Mesodermal cell (in vitro differentiated cells): Measurements from ENCODE around the gene ROBO1.
"Not testable (repeated sequence)": the region's sequence is repeated elsewhere in the genome, so short reads cannot be mapped to it uniquely, and the experiment has no call there.

Source experiments
- H3K27ac ChIP-seq: 2 replicates; pipeline ENCODE4 v1.7.0; 2013; ENCODE audit warnings: mild to moderate bottlenecking, low read depth, low read length, moderate library complexity; ENCODE audit not compliant: severe bottlenecking
- H3K36me3 ChIP-seq: 2 replicates; pipeline ENCODE4 v1.7.1; 2013; ENCODE audit warnings: mild to moderate bottlenecking, low read length, moderate library complexity; ENCODE audit not compliant: control insufficient read depth, insufficient read depth
- H3K4me1 ChIP-seq: one replicate; pipeline ENCODE4 v1.7.1; 2013; ENCODE audit warnings: mild to moderate bottlenecking, low read length; ENCODE audit not compliant: insufficient read depth, control insufficient read depth, poor library complexity, severe bottlenecking
- H3K4me3 ChIP-seq: 2 replicates; pipeline ENCODE4 v1.7.0; 2013; ENCODE audit warnings: low read length, control low read depth, mild to moderate bottlenecking; ENCODE audit not compliant: insufficient read depth, poor library complexity, severe bottlenecking; ENCODE audit errors: extremely low read depth
- H3K9me3 ChIP-seq: 2 replicates; pipeline ENCODE4 v1.7.1; 2013; ENCODE audit warnings: mild to moderate bottlenecking, low read length, moderate library complexity; ENCODE audit not compliant: control insufficient read depth
- WGBS, 2 experiments: methylation state at CpG; one replicate each; pipeline ENCODE4 v1.1.5; 2013; ENCODE audit warnings: missing lambda C conversion rate in 2 of 2; ENCODE audit not compliant: insufficient coverage in 2 of 2; 5-methylcytosine and 5-hydroxymethylcytosine counted together

ROBO1 gene

DNA sequence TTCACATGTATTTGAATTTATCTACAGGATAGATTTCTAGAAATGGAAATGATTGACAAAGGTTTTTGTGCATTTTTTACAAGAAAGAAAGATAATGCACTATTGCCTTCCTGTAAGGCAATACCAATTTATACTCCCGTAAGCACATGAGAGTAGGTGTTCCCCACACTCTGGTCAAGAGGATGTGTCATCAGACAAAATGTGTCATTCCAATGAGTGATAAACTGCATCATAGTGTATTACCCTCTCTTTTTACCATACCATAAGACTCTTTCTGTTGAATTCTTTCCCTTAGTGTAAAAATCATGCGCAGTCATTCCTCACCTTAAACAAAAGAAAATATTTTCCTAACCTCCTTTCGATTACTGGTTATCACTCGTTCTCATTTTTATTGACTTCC, 251.0 kb downstream of the ROBO1 start:
- 92 to 93% methylated on average over 3 to 4 of the region's 4 CpGs for WGBS, 2 experiments
- no peak overlapping the region for H3K27ac ChIP-seq

DNA sequence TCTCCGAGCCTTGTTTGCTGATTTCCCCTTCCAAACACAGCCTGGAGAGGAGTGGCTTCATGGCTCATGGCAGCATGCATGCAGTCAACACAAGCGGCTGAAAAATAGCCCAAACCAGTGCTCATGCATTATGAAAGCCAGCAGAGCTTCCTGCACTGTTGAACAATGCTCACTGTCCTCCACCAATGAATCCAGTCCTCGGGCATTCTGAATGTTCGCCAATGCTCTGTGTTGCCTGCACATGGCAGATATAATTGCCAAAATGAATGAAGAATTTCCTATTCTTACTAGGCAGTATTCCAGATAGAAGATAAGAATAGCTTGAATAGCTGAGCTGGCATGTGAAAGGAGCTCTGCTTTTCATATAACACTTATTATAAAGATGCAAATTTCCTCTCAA, 252.7 kb downstream of the ROBO1 start:
- no peaks in the 10 kb centered on the region for H3K9me3 ChIP-seq
- H3K4me3 ChIP-seq: no peak overlapping the region
- no peaks in the 10 kb centered on the region for H3K36me3 ChIP-seq
- 78 to 88% methylated on average over 1 of the region's 4 CpGs for WGBS, 2 experiments
- peaks cover 5% of the 10 kb centered on the region for H3K4me1 ChIP-seq
- no peak overlapping the region for H3K27ac ChIP-seq

More for the DNA sequence above, 251.0 kb downstream of the ROBO1 start:
- H3K4me1 ChIP-seq: peaks cover 5% of the 10 kb centered on the region
- H3K4me3 ChIP-seq: no peak overlapping the region
- no peaks in the 10 kb centered on the region for H3K9me3 ChIP-seq
- H3K36me3 ChIP-seq: no peaks in the 10 kb centered on the region

DNA sequence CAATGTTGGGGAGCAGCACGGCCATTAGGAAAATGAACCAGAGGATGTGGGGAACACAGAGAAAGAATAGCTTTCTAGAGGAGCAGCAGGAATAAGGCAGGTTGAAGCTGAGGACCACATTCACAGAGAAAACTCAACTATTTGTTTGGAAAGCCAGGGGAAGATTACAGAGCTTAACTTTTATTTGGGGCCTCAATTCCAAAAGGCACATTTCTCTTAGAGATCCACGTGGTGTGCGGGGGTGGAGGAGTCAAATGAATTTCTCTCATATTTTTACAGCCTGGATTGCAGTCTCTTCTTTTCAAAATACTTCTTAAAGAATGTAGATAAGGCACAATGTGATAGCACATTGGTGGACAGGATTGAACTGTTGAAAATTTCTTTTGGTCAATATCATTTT, 253.7 kb downstream of the ROBO1 start:
- H3K4me1 ChIP-seq: no peaks in the 10 kb centered on the region
- H3K27ac ChIP-seq: no peak overlapping the region
- no peaks in the 10 kb centered on the region for H3K9me3 ChIP-seq
- no peaks in the 10 kb centered on the region for H3K36me3 ChIP-seq
- no peak overlapping the region for H3K4me3 ChIP-seq
- 83% methylated on average over 1 of the region's 3 CpGs; no CpG with 5 or more reads in 1 of the 2 experiments for WGBS, 2 experiments

DNA sequence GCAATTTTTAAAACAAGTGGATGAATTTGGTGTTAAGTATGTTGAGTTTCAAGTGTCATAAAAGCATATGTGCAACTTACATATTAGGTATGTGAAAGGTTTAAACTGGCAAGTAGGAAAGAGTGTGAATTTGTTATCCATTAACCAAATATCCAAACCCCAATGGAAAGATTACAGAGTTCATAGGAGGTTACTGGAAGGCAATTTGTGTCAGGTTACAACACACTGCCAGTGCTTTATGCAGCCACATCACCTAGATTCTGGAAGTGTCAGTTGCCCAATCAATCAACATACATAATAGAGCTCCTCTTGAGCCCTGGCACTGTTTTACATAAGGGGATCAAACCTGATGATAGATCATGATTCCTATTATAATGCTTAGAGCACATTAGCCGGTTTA, 261.0 kb downstream of the ROBO1 start:
- H3K4me3 ChIP-seq: no peak overlapping the region
- H3K9me3 ChIP-seq: no peaks in the 10 kb centered on the region
- H3K36me3 ChIP-seq: no peaks in the 10 kb centered on the region
- H3K4me1 ChIP-seq: no peaks in the 10 kb centered on the region
- no CpG with 5 or more reads among the region's 1 CpG for WGBS, 2 experiments
- H3K27ac ChIP-seq: no peak overlapping the region

DNA sequence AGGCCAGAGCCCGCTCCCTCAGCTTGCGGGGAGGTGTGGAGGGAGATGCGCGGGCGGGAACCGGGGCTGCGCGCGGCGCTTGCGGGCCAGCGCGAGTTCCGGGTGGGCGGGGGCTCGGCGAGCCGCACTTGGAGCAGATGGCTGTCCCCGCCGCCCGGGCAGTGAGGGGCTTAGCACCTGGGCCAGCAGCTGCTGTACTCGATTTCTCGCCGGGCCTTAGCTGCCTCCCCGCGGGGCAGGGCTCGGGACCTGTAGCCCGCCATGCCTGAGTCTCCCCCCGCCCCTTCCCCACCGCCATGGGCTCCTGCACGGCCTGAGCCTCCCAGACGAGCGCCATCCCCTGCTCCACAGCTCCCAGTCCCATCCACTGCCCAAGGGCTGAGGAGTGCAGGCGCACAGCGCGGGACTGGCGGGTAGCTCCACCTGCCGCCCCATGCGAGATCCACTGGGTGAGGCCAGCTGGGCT, 265.5 kb downstream of the ROBO1 start:
- not testable (repeated sequence) for H3K27ac ChIP-seq, H3K9me3 ChIP-seq, H3K4me1 ChIP-seq, H3K36me3 ChIP-seq, H3K4me3 ChIP-seq
- 95% methylated on average over 20 to 35 of the region's 39 CpGs for WGBS, 2 experiments

DNA sequence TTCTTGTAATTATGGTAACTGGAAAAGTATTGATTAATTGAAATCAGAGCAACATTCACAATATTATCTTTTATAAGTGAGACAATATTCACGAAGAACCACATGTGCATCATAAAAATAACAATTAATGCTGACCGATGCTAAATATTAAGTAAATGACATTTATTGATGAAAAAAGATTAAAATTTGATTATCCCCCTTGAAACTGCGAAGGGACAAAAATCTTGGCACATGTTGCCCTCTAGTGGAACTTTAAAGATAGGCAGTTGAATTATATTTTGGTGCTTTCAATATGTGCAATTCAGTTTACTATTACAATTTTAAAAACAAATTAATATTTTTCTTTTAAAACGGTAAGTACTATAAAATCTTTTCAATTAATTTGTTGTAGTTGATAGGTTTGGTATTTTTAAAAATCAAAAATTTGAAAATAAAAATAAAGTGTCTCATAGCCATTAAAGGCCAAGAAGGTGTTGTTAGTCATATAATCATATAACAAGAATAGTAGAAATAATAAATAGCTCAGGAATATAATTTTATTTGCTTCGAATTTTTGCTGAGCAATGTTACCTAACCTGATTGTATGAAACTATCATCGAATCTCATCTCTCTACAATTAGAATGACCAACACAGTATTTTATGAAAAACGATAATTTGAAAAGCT, 270.2 kb downstream of the ROBO1 start:
- no peak overlapping the region for H3K4me3 ChIP-seq
- no peaks in the 10 kb centered on the region for H3K36me3 ChIP-seq
- no peak overlapping the region for H3K27ac ChIP-seq
- WGBS, 2 experiments: 20% methylated on average over 1 of the region's 7 CpGs; no CpG with 5 or more reads in 1 of the 2 experiments
- no peaks in the 10 kb centered on the region for H3K9me3 ChIP-seq
- no peaks in the 10 kb centered on the region for H3K4me1 ChIP-seq

DNA sequence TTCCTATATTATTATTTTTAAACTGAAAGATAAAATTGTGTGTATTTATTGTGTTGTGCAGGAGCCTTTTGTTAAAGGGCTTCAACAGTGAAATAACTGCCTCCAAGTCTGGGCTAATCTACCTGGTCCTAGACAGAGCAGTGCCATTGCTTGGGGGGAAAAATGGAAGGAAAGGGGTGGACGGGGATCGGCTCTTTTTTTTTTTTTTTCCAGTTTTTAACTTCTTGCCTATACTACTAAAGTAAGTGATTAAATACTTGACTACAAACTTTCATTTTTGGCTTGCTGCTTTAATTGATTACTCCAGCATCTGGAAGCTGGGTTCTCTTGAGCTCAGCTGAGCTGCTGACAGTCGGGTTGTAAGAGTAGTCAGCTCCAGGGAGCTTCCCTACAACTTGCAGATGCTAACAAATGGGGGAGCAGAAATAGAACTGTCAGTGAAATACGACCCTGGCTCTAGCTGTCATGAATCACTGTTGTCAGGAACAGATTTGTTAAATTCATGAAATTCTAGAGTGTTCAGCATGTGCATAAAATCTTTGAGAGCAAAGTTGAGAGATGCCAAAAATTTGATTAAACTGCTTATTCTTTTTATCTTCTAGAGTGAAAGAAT, 276.7 kb downstream of the ROBO1 start:
- Histone ChIP-seq H3K9me3 (no peaks in the 10 kb centered on the region), H3K27ac (no peak overlapping the region), H3K4me1 (no peaks in the 10 kb centered on the region), H3K36me3 (no peaks in the 10 kb centered on the region), H3K4me3 (no peak overlapping the region)
- WGBS, 2 experiments: 39 to 50% methylated on average over 1 to 2 of the region's 4 CpGs

DNA sequence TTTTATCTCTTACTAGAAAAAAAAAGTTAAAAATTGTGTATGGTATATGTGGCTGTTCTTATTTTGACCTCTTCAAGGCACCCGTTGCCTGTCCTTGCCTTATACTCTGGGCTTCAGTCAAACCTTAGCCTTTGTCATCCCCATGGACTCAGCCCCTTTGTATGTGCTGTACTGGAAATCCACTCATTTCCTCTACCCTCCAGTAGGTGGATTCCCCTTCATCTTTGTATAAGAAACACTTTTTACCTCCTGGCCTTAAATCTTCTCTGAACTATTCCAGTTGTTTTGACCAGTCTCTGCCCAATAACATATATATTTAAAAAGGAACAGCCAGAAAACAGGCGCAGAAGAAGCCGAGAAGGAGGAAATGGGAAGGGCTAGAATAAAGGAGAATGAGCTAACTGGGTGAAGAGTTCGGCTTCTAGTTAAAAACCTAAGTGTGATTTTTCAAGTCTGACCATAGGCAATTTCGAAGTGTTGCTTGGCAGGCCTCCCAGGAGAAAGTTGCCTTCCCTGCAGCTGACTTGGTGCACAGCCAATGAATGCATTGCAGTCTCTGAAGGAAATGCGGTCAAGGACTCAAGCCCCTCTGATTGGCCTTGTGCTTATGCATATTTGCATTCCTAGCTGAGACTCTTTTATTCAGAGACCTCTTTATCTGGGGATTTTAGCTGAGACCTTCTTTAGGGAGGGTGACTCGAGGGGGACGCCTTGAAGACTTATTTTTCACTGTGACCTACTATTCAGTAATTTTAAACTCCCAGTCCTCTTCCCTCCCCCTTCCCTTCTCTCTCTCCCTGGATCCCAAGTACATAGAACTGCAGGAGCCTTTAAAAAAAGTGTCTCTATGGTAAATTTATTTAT, 277.4 kb downstream of the ROBO1 start:
- WGBS, 2 experiments: 89 to 98% methylated on average over 3 to 5 of the region's 8 CpGs
- Histone ChIP-seq H3K4me3 (no peak overlapping the region), H3K36me3 (no peaks in the 10 kb centered on the region), H3K9me3 (no peaks in the 10 kb centered on the region), H3K4me1 (no peaks in the 10 kb centered on the region), H3K27ac (no peak overlapping the region)

DNA sequence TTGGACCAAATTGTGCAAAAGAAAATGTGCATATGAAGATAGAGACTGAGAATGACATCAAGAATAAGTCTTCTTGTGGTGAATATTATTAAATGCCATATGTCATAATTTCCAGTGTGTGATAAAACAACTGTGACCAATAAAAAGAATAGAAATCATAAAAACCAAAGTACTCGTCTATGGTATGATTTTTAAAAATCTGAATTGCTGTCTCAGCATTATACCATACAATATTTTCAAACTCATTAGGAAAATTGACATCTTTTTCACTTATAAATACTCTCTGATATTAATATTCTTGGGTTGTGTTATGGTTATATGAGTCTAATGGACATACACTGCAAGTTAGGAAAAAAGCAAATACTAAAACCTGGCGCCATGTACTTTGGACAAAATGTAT, 279.4 kb downstream of the ROBO1 start:
- H3K27ac ChIP-seq: no peak overlapping the region
- no peaks in the 10 kb centered on the region for H3K36me3 ChIP-seq
- no peak overlapping the region for H3K4me3 ChIP-seq
- 89 to 100% methylated on average over 1 of the region's 2 CpGs for WGBS, 2 experiments
- H3K4me1 ChIP-seq: no peaks in the 10 kb centered on the region
- H3K9me3 ChIP-seq: no peaks in the 10 kb centered on the region

DNA sequence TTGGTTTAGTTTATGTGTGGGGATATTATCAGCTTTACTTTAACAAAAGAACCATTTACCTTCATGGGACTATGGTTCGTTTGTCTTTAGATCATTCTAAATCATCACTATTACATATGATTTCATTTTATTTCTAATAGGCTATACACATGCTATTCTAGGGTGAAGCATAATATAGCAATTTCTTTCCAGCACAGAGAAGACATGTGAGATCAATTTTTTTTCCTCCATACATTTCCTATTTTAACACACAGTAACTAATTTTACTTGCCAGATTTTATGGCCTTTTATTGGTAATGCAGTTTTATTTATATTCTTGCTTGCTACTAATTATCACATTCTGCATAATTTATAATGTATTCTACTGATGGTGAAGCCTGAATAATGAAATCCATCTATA, 287.1 kb downstream of the ROBO1 start:
- H3K27ac ChIP-seq: no peak overlapping the region

More for the DNA sequence above, 287.1 kb downstream of the ROBO1 start:
- Histone ChIP-seq H3K4me1 (no peaks in the 10 kb centered on the region), H3K36me3 (no peaks in the 10 kb centered on the region), H3K9me3 (no peaks in the 10 kb centered on the region), H3K4me3 (no peak overlapping the region)
- WGBS, 2 experiments: no CpG with 5 or more reads among the region's 1 CpG
